HepG2 (cell line): Measurements from ENCODE around the gene EML2. TPM values are rescaled to one million over a fixed set of nuclear protein-coding genes. Genes with fewer than 3 reads are reported as not detected.

Experiments used
- HDAC2 ChIP-seq: sonication (generic); formaldehyde crosslinking; IDR thresholded peaks from 2 replicates; pipeline ENCODE4 v1.4.0; 2020; ENCODE audit warnings: missing genetic modification reagents
- NCOA5 ChIP-seq: sonication (generic); formaldehyde crosslinking; IDR thresholded peaks from 2 replicates; pipeline ENCODE4 v1.4.0; 2020; ENCODE audit warnings: missing genetic modification reagents
- NFIC ChIP-seq: IDR thresholded peaks from 2 replicates; pipeline ENCODE4 v1.6.1; 2012; ENCODE audit warnings: mild to moderate bottlenecking, low read length, inconsistent platforms
- SETDB1 ChIP-seq: sonication (generic); formaldehyde crosslinking; IDR thresholded peaks from 2 replicates; pipeline ENCODE4 v1.5.1; 2020; ENCODE audit warnings: missing genetic modification reagents, mild to moderate bottlenecking, borderline replicate concordance
- ZNF251 ChIP-seq: sonication (generic); formaldehyde crosslinking; IDR thresholded peaks from 2 replicates; pipeline ENCODE4 v1.9.0; 2021; ENCODE audit warnings: mild to moderate bottlenecking, missing genetic modification reagents
- ZNF468 ChIP-seq: sonication (generic); formaldehyde crosslinking; IDR thresholded peaks from 2 replicates; pipeline ENCODE4 v1.8.0; 2022; ENCODE audit warnings: mild to moderate bottlenecking, moderate library complexity, missing genetic modification reagents
- ZNF512 ChIP-seq: sonication (generic); formaldehyde crosslinking; IDR thresholded peaks from 2 replicates; pipeline ENCODE4 v1.4.0; 2020; ENCODE audit warnings: mild to moderate bottlenecking, missing genetic modification reagents
- polyA plus RNA-seq, 8 experiments: library from polyadenylated mRNA; depleted of rRNA in 3 of 8; stranded (reverse) in 7 of 8; unstranded in 1 of 8; fragments of >200 nt; fragmentation: Illumina TruSeq in 4 of 8; extraction: Trizol in 4 of 8; gene quantifications; 2 replicates each; pipeline versions ENCODE4 v1.2.1 to v1.2.3, GENCODE V29; 2011 to 2016; ENCODE audit warnings: low read depth in 4 of 8, missing spikeins in 1 of 8, mixed read lengths in 1 of 8; ENCODE audit not compliant: insufficient read depth in 1 of 8
- total RNA-seq, 5 experiments: library from RNA; depleted of rRNA; stranded (reverse); fragments of >200 nt; fragmentation: Illumina TruSeq; extraction: Trizol; gene quantifications; 2 replicates each; pipeline ENCODE4 v1.2.3, GENCODE V29; 2016; ENCODE audit warnings: low read depth in 1 of 5
- TF ChIP-seq, protein P1 (sequence below): sonication (generic); formaldehyde crosslinking; IDR thresholded peaks from 2 replicates; pipeline ENCODE4 v1.4.0; 2020; ENCODE audit warnings: mild to moderate bottlenecking, missing genetic modification reagents
- TF ChIP-seq, protein P2 (sequence below): sonication (generic); formaldehyde crosslinking; IDR thresholded peaks from 2 replicates; pipeline ENCODE4 v1.8.1; 2023; ENCODE audit warnings: mild to moderate bottlenecking, inconsistent platforms, moderate library complexity, missing genetic modification reagents, borderline replicate concordance
- TF ChIP-seq, protein P3 (sequence below): IDR thresholded peaks from 2 replicates; pipeline ENCODE4 v1.6.1; 2012; ENCODE audit warnings: low read length, improper control_type of control experiment
- TF ChIP-seq, protein P4 (sequence below): sonication (generic); formaldehyde crosslinking; IDR thresholded peaks from 2 replicates; pipeline ENCODE4 v1.5.0; 2020; ENCODE audit warnings: mild to moderate bottlenecking, missing genetic modification reagents

Gene EML2
- total and polyA plus RNA-seq, 2 of the 13 experiments (the other 11 are each of a cell fraction or from before 2014, with no cell fraction given), result 7.3 to 12.9 TPM

DNA sequence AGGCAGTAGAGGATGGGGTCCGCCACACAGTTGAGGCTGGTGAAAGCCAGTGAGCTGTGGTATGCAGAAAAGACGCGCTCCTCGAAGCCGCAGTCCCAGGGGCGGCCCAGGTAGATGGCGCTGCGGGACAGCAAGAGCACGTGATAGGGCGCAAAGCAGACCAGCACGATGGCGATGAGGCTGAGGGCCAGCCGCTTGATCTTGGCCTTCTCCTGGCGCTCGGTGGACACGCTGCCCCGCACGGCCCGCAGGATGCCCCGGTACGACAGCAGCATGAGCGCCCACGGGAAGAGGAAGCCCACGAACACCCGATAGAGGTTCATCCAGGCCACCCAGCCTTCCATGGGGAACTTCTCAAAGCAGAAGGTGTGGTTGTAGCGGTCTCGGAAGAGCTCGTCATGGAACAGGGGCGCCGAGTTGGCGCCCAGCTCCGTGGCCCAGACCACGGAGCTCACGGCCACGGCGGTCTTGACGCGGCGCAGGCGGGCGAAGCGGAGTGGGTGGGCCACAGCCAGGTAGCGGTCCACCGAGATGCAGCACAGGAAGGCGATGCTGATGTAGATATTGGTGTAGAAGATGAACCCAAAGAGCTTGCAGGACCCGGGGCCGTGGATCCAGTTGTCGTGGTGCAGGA lies 48.1 kb downstream of the EML2 start (continued):
- TF ChIP-seq NCOA5 (CRISPR knock-in tag) (no peak), HDAC2 (CRISPR knock-in tag) (peak; percentile 79), NFIC (no peak), ZNF468 (no peak), ZNF251 (CRISPR knock-in tag) (no peak), ZNF512 (no peak), SETDB1 (CRISPR knock-in tag) (no peak)
- TF ChIP-seq, protein P1, sequence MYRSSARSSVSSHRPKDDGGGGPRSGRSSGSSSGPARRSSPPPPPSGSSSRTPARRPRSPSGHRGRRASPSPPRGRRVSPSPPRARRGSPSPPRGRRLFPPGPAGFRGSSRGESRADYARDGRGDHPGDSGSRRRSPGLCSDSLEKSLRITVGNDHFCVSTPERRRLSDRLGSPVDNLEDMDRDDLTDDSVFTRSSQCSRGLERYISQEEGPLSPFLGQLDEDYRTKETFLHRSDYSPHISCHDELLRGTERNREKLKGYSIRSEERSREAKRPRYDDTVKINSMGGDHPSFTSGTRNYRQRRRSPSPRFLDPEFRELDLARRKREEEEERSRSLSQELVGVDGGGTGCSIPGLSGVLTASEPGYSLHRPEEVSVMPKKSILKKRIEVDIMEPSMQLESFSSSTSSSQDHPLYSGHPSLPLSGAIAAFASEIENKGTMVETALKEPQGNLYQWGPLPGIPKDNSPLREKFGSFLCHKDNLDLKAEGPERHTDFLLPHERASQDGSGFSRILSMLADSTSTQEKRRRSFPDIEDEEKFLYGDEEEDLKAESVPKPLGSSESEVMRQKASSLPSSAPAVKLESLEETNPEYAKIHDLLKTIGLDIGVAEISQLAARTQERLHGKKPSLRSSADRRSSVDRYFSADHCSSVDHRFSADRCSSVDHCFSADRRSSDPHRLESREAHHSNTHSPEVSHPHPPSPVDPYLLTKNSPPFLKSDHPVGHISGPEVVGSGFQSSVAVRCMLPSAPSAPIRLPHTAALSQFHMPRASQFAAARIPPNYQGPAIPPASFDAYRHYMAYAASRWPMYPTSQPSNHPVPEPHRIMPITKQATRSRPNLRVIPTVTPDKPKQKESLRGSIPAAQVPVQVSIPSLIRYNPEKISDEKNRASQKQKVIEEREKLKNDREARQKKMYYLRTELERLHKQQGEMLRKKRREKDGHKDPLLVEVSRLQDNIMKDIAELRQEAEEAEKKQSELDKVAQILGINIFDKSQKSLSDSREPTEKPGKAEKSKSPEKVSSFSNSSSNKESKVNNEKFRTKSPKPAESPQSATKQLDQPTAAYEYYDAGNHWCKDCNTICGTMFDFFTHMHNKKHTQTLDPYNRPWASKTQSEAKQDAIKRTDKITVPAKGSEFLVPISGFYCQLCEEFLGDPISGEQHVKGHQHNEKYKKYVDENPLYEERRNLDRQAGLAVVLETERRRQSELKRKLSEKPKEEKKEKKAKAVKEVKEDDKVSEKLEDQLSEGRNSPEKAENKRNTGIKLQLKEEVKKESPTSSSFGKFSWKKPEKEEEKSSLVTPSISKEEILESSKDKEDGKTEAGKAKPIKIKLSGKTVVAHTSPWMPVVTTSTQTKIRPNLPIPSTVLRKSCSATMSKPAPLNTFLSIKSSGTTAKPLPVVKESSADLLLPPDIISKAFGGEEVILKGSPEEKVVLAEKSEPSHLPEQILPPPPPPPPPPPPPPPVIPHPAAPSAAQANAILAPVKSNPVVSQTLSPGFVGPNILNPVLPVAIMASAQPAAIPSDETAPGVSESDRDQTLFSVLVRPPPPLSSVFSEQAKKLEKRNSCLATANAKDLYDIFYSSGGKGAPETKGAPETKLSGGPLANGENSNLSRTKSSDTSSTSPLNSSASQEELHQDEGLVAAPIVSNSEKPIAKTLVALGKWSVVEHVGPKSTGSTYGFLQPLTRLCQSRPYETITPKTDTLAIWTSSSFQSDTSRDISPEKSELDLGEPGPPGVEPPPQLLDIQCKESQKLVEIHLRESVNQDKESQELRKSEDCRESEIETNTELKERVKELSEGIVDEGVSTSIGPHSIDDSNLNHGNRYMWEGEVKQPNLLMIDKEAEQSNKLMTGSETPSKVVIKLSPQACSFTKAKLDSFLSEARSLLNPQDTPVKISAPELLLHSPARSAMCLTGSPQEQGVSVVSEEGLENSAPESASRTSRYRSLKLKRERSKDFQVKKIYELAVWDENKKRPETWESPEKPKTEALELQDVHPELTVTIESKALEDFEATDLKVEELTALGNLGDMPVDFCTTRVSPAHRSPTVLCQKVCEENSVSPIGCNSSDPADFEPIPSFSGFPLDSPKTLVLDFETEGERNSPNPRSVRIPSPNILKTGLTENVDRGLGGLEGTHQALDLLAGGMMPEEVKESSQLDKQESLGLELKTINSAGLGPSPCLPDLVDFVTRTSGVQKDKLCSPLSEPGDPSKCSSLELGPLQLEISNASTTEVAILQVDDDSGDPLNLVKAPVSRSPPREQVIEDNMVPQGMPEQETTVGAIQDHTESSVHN (CRISPR knock-in tag), result no peak
- TF ChIP-seq, protein P2, sequence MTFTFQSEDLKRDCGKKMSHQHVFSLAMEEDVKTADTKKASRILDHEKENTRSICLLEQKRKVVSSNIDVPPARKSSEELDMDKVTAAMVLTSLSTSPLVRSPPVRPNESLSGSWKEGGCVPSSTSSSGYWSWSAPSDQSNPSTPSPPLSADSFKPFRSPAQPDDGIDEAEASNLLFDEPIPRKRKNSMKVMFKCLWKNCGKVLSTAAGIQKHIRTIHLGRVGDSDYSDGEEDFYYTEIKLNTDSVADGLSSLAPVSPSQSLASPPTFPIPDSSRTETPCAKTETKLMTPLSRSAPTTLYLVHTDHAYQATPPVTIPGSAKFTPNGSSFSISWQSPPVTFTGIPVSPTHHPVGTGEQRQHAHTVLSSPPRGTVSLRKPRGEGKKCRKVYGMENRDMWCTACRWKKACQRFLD (CRISPR knock-in tag), result no peak; the same call in 1 of the 2 replicates
- TF ChIP-seq, protein P3, sequence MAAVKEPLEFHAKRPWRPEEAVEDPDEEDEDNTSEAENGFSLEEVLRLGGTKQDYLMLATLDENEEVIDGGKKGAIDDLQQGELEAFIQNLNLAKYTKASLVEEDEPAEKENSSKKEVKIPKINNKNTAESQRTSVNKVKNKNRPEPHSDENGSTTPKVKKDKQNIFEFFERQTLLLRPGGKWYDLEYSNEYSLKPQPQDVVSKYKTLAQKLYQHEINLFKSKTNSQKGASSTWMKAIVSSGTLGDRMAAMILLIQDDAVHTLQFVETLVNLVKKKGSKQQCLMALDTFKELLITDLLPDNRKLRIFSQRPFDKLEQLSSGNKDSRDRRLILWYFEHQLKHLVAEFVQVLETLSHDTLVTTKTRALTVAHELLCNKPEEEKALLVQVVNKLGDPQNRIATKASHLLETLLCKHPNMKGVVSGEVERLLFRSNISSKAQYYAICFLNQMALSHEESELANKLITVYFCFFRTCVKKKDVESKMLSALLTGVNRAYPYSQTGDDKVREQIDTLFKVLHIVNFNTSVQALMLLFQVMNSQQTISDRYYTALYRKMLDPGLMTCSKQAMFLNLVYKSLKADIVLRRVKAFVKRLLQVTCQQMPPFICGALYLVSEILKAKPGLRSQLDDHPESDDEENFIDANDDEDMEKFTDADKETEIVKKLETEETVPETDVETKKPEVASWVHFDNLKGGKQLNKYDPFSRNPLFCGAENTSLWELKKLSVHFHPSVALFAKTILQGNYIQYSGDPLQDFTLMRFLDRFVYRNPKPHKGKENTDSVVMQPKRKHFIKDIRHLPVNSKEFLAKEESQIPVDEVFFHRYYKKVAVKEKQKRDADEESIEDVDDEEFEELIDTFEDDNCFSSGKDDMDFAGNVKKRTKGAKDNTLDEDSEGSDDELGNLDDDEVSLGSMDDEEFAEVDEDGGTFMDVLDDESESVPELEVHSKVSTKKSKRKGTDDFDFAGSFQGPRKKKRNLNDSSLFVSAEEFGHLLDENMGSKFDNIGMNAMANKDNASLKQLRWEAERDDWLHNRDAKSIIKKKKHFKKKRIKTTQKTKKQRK, result no peak
- TF ChIP-seq, protein P4, sequence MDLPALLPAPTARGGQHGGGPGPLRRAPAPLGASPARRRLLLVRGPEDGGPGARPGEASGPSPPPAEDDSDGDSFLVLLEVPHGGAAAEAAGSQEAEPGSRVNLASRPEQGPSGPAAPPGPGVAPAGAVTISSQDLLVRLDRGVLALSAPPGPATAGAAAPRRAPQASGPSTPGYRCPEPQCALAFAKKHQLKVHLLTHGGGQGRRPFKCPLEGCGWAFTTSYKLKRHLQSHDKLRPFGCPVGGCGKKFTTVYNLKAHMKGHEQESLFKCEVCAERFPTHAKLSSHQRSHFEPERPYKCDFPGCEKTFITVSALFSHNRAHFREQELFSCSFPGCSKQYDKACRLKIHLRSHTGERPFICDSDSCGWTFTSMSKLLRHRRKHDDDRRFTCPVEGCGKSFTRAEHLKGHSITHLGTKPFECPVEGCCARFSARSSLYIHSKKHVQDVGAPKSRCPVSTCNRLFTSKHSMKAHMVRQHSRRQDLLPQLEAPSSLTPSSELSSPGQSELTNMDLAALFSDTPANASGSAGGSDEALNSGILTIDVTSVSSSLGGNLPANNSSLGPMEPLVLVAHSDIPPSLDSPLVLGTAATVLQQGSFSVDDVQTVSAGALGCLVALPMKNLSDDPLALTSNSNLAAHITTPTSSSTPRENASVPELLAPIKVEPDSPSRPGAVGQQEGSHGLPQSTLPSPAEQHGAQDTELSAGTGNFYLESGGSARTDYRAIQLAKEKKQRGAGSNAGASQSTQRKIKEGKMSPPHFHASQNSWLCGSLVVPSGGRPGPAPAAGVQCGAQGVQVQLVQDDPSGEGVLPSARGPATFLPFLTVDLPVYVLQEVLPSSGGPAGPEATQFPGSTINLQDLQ (CRISPR knock-in tag), result no peak; the same call in 1 of the 2 replicates
